Measurements from ENCODE around the gene CWC25. TPM values are rescaled to one million over a fixed set of nuclear protein-coding genes. Genes with fewer than 3 reads are reported as not detected.

CWC25 gene
- total and polyA plus RNA-seq, 2 of the 13 experiments (the other 11 are each of a cell fraction or from before 2014, with no cell fraction given), result 15.6 to 22.7 TPM

GRCh38 chr17:38798614-38799500, 26.3 kb downstream of the CWC25 start (continued):
- TF ChIP-seq ZNF407 (CRISPR knock-in tag; IDR thresholded peaks at IDR 0.05; ENCODE audit: not compliant biosample characterization) (peak; percentile 53), YEATS4 (CRISPR knock-in tag; IDR thresholded peaks at IDR 0.05; ENCODE audit: borderline replicate concordance) (no peak), HBP1 (CRISPR knock-in tag; IDR thresholded peaks at IDR 0.05; ENCODE audit: low read depth) (0 out of 2 replicates have a peak, but pooled peaks have one; percentile 56), SPEN (CRISPR knock-in tag; IDR thresholded peaks at IDR 0.05; ENCODE audit: low read depth) (peak; percentile 77), MED13 (CRISPR knock-in tag; IDR thresholded peaks at IDR 0.05) (no peak), HINFP (CRISPR knock-in tag; IDR thresholded peaks at IDR 0.05; ENCODE audit: low read depth) (no peak), TRAFD1 (CRISPR knock-in tag; IDR thresholded peaks at IDR 0.05; ENCODE audit: borderline replicate concordance) (no peak), ZNF224 (CRISPR knock-in tag; IDR thresholded peaks at IDR 0.05) (no peak; the same call in 1 of the 2 replicates), ZNF275 (CRISPR knock-in tag; IDR thresholded peaks at IDR 0.05; ENCODE audit: borderline replicate concordance) (no peak), ZNF724P (CRISPR knock-in tag; IDR thresholded peaks at IDR 0.05; ENCODE audit: borderline replicate concordance) (no peak; the same call in none of the 2 replicates), ZNF20 (CRISPR knock-in tag; IDR thresholded peaks at IDR 0.05) (no peak), NR2F2 (IDR thresholded peaks at IDR 0.05; ENCODE audit: borderline replicate concordance, low read depth) (no peak), MIER2 (CRISPR knock-in tag; IDR thresholded peaks at IDR 0.05) (no peak)

Measured in HepG2 (cell line).